M059J (cell line): ENCODE measurements around the gene PUM2. TPM values are rescaled to one million over a fixed set of nuclear protein-coding genes. Genes with fewer than 3 reads are reported as not detected.
"Not testable (repeated sequence)": the region's sequence is repeated elsewhere in the genome, so short reads cannot be mapped to it uniquely, and the experiment has no call there.

ENCODE experiments used
- DNase-seq: peaks from one replicate; pipeline ENCODE4 v3.0.0-alpha.2; 2012; ENCODE audit warnings: low read depth
- total RNA-seq: library from RNA; depleted of rRNA; stranded (reverse); fragments of >200 nt; shearing (Covaris generic); gene quantifications from 2 replicates; pipeline ENCODE4 v1.2.3, GENCODE V29; 2014

PUM2 gene
- total RNA-seq, 1 experiment from 2014 or later: 25.6 TPM

DNA sequence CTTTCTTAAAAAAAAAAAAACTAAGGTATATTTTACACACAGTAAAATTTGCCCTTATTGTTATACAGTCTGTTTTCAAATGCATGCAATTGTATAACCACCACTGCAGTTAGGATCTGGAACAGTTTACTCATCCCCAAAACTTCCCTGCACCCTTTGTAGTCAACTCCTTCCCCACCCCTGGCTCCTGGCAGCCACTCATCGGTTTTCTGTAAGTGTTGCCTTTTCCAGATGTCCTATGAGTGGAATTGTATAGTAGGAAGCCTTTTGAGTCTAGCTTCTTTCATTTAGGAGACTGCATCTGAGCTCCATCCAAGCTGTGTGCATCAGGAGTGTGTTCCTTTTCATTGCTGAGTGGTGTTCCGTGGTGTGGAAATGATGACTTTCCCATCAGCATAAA is 116.0 kb downstream of the PUM2 start:
- not testable (repeated sequence) for DNase-seq

DNA sequence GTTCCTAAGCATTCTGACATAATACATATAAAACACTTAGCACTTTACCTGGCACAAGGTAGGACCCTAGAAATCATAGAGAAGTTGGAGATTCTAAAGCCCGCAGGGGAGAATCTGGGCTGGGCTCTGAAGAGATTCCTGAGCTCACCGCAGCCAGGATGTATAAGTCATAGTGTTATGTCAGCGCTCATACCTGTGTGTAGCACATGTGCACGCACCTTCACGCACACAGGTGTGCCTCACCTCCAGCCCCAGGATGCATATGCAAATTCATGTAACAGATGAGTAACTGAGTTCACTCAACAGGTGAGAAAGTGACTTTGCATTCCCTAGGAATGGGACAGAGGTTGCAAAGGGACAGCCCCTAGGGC is 117.8 kb downstream of the PUM2 start:
- no peak for DNase-seq

DNA sequence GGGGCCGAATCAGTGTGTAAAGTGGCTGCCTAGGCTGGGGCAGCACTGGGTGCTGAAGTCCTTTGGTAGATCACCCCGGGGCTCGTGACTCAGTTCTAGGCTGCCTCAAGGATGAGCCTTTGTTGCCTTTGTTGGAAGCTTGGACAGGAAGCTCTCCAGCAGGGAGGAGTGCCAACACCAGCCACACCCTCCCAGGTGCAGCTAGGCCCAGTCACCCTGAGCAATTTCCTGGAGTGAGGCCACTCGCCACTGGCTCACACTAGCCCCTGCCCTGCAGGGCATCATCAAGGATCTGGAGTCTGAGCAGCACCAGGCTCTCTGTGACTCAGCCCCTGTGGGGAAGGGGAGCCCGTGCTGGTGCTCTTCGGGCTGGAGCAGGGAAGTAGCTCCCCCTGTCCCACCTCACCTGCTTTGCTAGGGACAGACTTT is 119.0 kb downstream of the PUM2 start:
- DNase-seq: peak; percentile 96

DNA sequence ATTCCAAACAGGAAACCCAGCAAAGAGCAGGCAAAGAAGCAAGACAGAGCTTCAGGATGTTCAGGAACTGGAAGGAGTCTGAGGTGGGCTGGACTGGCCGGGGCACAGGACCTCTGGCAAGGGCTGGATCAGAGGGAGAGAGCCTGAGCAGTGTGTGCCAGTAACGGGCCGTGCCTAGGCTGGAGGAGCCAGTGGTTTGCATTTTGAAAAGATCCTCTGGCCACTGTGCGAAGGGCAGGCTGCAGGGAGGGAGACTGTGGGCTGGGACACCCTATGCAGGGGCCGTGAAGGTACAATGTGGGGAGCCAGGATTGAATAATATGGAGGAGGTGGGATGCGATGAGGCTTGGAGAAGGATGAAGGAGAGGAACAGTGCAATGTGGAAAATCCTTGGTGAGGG is 119.5 kb downstream of the PUM2 start:
- no peak for DNase-seq

DNA sequence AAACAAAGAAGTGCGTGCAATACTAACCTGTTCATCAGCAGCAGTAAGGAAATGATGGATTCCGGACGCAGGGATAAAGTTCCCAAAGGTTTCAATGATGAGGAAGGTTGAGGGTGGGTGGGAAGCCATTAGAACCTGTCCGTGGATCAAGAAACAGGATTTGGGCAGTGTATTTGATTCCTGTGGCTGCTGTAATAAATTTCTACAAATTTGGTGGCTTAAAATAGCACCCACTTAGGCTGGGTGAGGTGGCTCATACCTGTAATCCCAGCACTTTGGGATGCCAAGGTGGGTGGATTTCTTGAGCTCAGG is 120.6 kb downstream of the PUM2 start:
- no peak for DNase-seq

DNA sequence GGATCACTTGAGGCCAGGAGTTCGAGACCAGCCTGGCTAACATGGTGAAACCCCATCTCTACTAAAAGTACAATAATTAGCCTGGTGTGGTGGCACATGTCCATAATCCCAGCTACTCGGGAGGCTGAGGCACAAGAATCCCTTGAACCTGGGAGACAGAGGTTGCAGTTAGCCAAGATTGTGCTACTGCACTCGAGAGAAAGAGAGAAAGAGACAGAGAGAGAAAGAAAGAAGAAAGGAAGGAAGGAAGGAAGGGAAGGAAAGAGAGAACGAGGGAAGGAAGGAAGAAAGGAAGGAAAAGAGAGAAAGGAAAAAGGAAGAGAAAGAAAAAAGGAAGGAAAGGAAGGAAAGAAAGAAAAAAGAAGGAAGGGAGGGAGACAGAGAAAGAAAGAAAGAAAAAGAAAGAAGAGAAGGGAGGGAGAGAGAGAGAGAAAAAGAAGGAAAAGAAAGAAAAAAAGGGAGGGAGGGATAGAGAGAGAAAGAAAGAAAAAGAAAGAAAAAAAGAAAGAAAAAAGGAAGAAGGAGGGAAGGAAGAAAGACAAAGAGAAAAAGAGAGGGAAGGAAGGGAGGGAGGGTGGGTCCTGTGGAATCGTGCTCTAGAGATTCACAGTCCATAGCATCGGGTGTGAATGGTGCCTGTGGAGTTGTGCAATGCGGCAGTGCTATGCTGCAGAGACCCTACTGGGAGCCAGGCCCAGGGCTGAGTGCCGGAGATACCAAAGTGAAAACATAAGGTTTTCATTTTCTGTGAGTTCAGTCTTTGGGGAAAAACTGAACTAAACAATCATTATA is 121.1 kb downstream of the PUM2 start:
- DNase-seq: no peak

- no peak for DNase-seq
These were observed 122.6 kb downstream of the PUM2 start for GRCh38 chr2:20227894-20228505.

GRCh38 chr2:20226152-20226545 is 124.5 kb downstream of the PUM2 start:
- no peak for DNase-seq

DNA sequence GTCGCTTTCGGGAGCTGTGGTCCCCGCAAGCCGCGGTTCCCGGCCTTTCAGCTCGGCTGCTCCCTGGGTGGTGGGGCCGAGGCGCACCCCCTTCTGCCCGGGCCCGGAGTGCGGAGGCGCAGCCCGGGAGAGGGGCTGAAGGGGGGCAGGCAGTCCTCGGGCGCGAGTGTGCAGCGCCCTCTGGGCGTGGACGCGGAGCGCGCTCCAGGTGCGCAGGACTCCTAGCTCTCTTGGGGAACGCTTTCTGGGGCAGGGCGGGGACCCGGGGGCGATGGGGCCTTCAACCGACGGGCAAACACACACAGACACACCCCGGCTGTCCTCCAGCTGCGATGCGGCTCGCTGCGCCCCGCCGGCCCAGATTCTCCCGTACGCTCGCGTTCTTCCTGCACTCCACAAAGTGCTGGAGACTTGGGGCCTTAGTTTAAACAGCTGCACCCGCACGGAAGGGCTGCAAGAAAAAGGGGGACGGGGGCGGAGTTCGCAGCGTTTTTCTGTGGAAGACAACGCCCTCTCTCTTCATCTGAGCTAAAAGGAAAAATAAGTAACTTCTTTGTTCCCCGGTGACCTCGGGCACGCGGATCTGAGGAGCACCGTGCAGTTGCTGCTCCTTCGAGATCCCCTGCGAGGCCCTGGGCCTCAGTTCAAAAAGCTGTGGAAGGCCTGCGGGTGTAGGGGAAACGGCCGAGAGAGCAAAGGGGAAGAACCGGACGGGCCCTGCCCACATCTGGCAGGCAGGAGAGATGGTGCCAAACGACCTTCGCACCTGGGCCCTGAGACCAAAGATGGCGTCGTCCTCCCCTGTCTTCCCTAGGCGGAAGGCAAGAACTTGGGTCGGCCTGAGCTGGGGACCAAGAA is 125.1 kb downstream of the PUM2 start:
- peak; percentile 72 for DNase-seq

DNA sequence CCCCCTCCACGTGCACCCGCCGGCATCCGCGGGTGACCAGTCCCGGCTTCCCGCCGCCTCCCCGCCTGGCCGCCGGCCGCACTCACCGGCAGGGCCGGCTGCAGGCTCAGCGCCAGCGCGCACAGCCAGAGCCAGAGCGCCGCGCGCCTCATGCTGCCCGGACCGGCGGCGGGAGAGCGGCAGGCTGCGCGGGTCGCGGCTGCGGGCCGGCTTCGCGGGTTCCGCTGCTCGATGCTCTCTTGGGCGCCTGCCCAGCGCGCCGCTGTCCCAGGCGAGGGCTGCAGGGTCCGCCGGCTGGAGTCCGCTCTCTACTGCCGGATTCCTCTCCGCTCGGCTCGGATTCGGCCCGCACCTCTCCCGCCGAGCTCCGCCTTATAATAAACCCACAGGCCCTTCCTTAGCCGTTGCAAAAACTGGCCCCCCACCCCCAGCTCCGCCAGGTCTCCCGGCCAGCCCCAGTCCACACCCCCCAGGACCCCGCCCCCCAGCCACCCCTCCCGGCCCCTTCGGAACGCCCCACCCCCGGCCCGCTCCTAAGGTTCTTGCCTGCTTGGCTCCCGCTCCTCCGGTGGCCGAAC is 125.8 kb downstream of the PUM2 start, which contains the start of gene SDC1:
SDC1 (minus strand) TSS at position 415 of the 578 bp plus-strand sequence; CDS start at position 152, 263 bp downstream.
- DNase-seq: peak; percentile 59

- DNase-seq: no peak
These were observed 126.4 kb downstream of the PUM2 start for GRCh38 chr2:20224164-20224715.

GRCh38 chr2:20223407-20224163 is 127.1 kb downstream of the PUM2 start:
- peak; percentile 60 for DNase-seq

DNA sequence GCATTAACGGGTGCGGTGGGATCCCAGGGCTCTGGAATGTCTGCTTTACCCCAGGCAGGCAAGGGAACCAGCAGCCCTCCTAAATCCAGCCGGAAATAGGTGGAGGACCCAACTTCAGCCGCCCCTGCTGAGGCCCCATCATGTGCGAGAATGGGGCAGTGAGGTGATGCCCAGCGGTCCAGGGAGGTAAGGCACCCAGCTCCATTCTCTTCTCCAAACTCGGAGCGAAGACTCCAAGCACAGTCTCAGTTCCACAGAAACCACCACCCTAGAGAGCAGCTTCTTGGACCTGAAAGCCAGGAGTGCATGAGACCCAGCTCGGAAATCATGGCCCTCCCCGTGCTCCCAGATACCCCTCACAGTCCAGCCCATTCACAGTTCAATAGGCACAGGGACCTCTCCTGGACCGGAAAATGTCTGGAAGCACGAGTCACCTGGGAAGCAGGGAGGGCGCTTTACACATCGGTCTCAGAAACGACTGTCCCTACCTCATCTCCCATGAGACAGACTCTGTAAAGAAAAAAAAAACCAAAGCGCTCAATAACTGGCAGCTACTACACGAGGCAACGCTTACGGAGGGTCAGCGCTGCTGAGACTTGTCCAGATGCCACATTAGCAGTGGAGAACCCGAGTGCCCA is 127.8 kb downstream of the PUM2 start:
- no peak for DNase-seq

- no peak for DNase-seq
These were observed 128.5 kb downstream of the PUM2 start for GRCh38 chr2:20222014-20222768.

DNA sequence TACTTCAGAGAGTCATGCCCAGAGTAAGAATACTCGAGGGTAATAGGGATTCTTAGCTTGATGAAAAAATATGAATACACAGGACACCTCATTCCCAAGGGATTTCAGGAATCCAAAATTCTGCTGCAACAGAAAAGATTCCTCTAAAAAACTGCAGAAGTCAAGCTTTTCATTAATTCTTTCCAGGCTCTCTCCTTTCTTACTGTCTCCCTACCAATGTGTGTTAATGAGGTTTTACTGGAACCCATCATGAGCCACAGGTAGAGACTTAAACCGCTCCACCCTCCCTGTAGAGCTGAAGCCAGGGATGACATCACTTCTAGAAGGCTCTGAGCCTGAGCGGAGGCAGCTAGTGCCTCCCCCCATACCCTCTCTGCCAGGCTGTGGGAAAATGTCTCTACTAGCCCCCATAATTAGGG is 129.1 kb downstream of the PUM2 start:
- peak; percentile 43 for DNase-seq

DNA sequence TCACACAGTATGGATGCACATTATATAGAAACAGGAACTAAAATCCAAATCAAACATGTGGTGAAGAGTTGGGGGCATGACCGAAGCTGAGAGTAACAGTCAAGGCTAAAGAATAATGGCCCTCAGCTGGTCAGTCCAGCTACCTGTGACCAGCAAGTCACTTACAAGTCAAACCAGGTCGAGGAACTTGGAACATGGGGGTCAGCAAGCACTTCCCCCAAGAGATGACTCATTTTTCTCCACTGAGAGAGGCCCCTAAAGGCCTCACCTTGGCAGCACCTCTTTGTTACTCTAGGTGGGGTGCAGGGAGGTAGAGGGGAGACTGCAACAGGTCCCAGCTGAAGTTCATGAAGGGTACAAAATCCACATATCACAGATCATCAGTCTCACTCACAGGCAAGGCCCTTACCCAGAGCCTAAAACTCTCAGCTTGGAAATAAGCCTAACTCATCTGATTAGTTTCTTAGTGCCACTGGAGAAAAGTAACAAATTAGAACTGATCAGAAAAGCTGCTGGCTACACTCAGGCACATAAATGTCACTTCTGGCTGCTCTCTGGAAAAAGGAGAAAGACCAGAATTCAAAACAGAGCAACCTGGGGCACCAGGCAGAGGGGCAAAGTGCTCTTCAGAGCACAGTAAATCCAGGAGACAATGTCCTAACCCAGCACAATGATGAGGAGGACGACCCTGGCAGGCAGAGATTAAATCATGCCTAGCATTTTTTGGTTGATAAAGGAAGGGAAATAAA is 129.7 kb downstream of the PUM2 start:
- no peak for DNase-seq

- DNase-seq: no peak
These were observed 130.8 kb downstream of the PUM2 start for GRCh38 chr2:20219763-20220380.
